ENCODE data around the gene GBX1. TPM values are rescaled to one million over a fixed set of nuclear protein-coding genes. Genes with fewer than 3 reads are reported as not detected.

The GBX1 gene
- total RNA-seq, 2 experiments from 2014 or later: not detected

GRCh38 chr7:151119055-151119415 lies 48.5 kb downstream of the GBX1 start:
- ChIA-PET POLR2A (no interaction called here), CTCF (ENCODE audit: unreplicated experiment) (no interaction called here)
- Histone ChIP-seq H3K79me2 (ENCODE audit: insufficient read depth, low read depth, low read length) (no peaks in the 10 kb centered on the region), H2AFZ (ENCODE audit: low read length) (no peak overlapping the region), H3K27ac (ENCODE audit: low read depth, low read length, poor library complexity, severe bottlenecking) (no peak overlapping the region), H3K9me3 (ENCODE audit: low read length) (no peaks in the 10 kb centered on the region), H4K20me1 (ENCODE audit: insufficient read depth, low read length) (no peaks in the 10 kb centered on the region), H3K36me3 (ENCODE audit: insufficient read depth, low read length) (no peaks in the 10 kb centered on the region), H3K4me1 (ENCODE audit: insufficient read depth, low read length, poor library complexity, severe bottlenecking) (no peaks in the 10 kb centered on the region), H3K4me2 (ENCODE audit: low read length) (no peak overlapping the region), H3K9me2 (ENCODE audit: insufficient read depth, low read length) (no peaks in the 10 kb centered on the region), H3K4me3 (ENCODE audit: low read depth, low read length, poor library complexity, severe bottlenecking) (no peak overlapping the region)
- BruUV-seq (replicated peaks): no TSS peak
- TF ChIP-seq EZH2phosphoT487 (IDR thresholded peaks at IDR 0.05; ENCODE audit: borderline replicate concordance, low read depth, low read length) (no peak), CTCF (conservative IDR thresholded peaks at IDR 0.05; ENCODE audit: low read length) (no peak)
- intact Hi-C loops (cut with micrococcal nuclease; ENCODE audit: unreplicated experiment): loop anchor here (10.0 kb wide), 1 partner anchor 224 kb away; no protein-coding TSS in a partner anchor
- DNase-seq (ENCODE audit: low spot score): no peak

GRCh38 chr7:151118108-151119054 lies 49.1 kb downstream of the GBX1 start:
- H2AFZ ChIP-seq (ENCODE audit: low read length): no peak overlapping the region
- H3K9me3 ChIP-seq (ENCODE audit: low read length): no peaks in the 10 kb centered on the region
- ChIA-PET POLR2A (no interaction called here), CTCF (ENCODE audit: unreplicated experiment) (no interaction called here)
- TF ChIP-seq CTCF (conservative IDR thresholded peaks at IDR 0.05; ENCODE audit: low read length): no peak
- no peak for TF ChIP-seq EZH2phosphoT487 (IDR thresholded peaks at IDR 0.05; ENCODE audit: borderline replicate concordance, low read depth, low read length)
- H3K4me1 ChIP-seq (ENCODE audit: insufficient read depth, low read length, poor library complexity, severe bottlenecking): no peaks in the 10 kb centered on the region
- H3K36me3 ChIP-seq (ENCODE audit: insufficient read depth, low read length): no peaks in the 10 kb centered on the region
- H4K20me1 ChIP-seq (ENCODE audit: insufficient read depth, low read length): no peaks in the 10 kb centered on the region
- H3K4me3 ChIP-seq (ENCODE audit: low read depth, low read length, poor library complexity, severe bottlenecking): no peak overlapping the region
- no peak overlapping the region for H3K4me2 ChIP-seq (ENCODE audit: low read length)
- no peaks in the 10 kb centered on the region for H3K9me2 ChIP-seq (ENCODE audit: insufficient read depth, low read length)
- no peaks in the 10 kb centered on the region for H3K79me2 ChIP-seq (ENCODE audit: insufficient read depth, low read depth, low read length)
- no TSS peak for BruUV-seq (replicated peaks)
- no peak for DNase-seq (ENCODE audit: low spot score)
- no peak overlapping the region for H3K27ac ChIP-seq (ENCODE audit: low read depth, low read length, poor library complexity, severe bottlenecking)
- intact Hi-C loops (cut with micrococcal nuclease; ENCODE audit: unreplicated experiment): loop anchor here (10.0 kb wide), 1 partner anchor 224 kb away; no protein-coding TSS in a partner anchor

- no peaks in the 10 kb centered on the region for H3K4me1 ChIP-seq (ENCODE audit: insufficient read depth, low read length, poor library complexity, severe bottlenecking)
- no peaks in the 10 kb centered on the region for H3K36me3 ChIP-seq (ENCODE audit: insufficient read depth, low read length)
- H2AFZ ChIP-seq (ENCODE audit: low read length): no peak overlapping the region
- BruUV-seq (replicated peaks): no TSS peak
- intact Hi-C loops (cut with micrococcal nuclease; ENCODE audit: unreplicated experiment): loop anchor here (10.0 kb wide), 1 partner anchor 223 kb away; no protein-coding TSS in a partner anchor
- TF ChIP-seq EZH2phosphoT487 (IDR thresholded peaks at IDR 0.05; ENCODE audit: borderline replicate concordance, low read depth, low read length): no peak
- TF ChIP-seq CTCF (conservative IDR thresholded peaks at IDR 0.05; ENCODE audit: low read length): no peak
- H3K4me2 ChIP-seq (ENCODE audit: low read length): no peak overlapping the region
- H4K20me1 ChIP-seq (ENCODE audit: insufficient read depth, low read length): no peaks in the 10 kb centered on the region
- no peak overlapping the region for H3K27ac ChIP-seq (ENCODE audit: low read depth, low read length, poor library complexity, severe bottlenecking)
- no peak for DNase-seq (ENCODE audit: low spot score)
- H3K4me3 ChIP-seq (ENCODE audit: low read depth, low read length, poor library complexity, severe bottlenecking): no peak overlapping the region
- ChIA-PET CTCF (ENCODE audit: unreplicated experiment) (no interaction called here), POLR2A (interaction anchor here (0.6 kb wide), 1 partner anchor 152 kb away, joined by 6 read pairs; no protein-coding TSS in a partner anchor)
- no peaks in the 10 kb centered on the region for H3K79me2 ChIP-seq (ENCODE audit: insufficient read depth, low read depth, low read length)
- no peaks in the 10 kb centered on the region for H3K9me2 ChIP-seq (ENCODE audit: insufficient read depth, low read length)
- no peaks in the 10 kb centered on the region for H3K9me3 ChIP-seq (ENCODE audit: low read length)
Observed at GRCh38 chr7:151117565-151117964, 49.9 kb downstream of the GBX1 start.

Measured in OCI-LY7 (cell line).